HepG2 (cell line): ENCODE data around the gene NDRG2. TPM values are rescaled to one million over a fixed set of nuclear protein-coding genes. Genes with fewer than 3 reads are reported as not detected.

ENCODE experiments used
- ATAC-seq: fragments of 200-7000 bp; cut with Tn5 transposase; 3 replicates; pipeline ENCODE4 v1.9.1; 2020; ENCODE audit warnings: mild to moderate bottlenecking, moderate library complexity
- BruUV-seq: library from RNA; stranded (reverse); fragments of 400-500 nt; replicated peaks from 2 replicates; lab custom pipeline; 2021; lab: Mats Ljungman, UMichigan
- CTCF ChIA-PET: fragments of 300-600 bp; formaldehyde crosslinking; extraction: SDS; loops from one replicate; lab custom pipeline; 2021; ENCODE audit warnings: low total read pairs, inconsistent platforms, low intra/inter-chr PET ratio; lab: Yijun Ruan, JAX
- POLR2A ChIA-PET: fragments of 350-600 bp; sonication (Branson Sonifier 250); formaldehyde crosslinking; loops from one replicate; lab custom pipeline; 2020; ENCODE audit warnings: antibody characterized with exemption, inconsistent platforms; lab: Yijun Ruan, JAX
- DNase-seq: peaks from one replicate; pipeline ENCODE4 v3.0.0-alpha.2; 2015; ENCODE audit warnings: low spot score
- FAIRE-seq: peaks from 3 replicates; lab custom pipeline; 2011; peaks lifted over from hg19 to GRCh38; lab: Jason Lieb, UNC
- H2AFZ ChIP-seq: one replicate; pipeline ENCODE4 v1.6.1; 2011; ENCODE audit warnings: low read length, inconsistent platforms
- H3K27ac ChIP-seq: fragments of 300-600 bp; 3 replicates; pipeline ENCODE4 v1.8.0; 2011; ENCODE audit warnings: mixed run types, mild to moderate bottlenecking, mixed read lengths, low read length, inconsistent platforms; ENCODE audit not compliant: insufficient read depth; ENCODE audit errors: extremely low read length
- H3K27me3 ChIP-seq, 2 experiments: fragments of 200-600 bp in 1 of 2; 2 replicates in 1 of 2; 3 replicates in 1 of 2; pipeline versions ENCODE4 v1.6.0 to v1.8.0; 2011; ENCODE audit warnings: low read length in 2 of 2, mild to moderate bottlenecking in 2 of 2, moderate library complexity in 2 of 2, inconsistent platforms in 1 of 2; ENCODE audit not compliant: insufficient read depth in 2 of 2, control insufficient read depth in 1 of 2
- H3K36me3 ChIP-seq, 2 experiments: fragments of 200-600 bp in 1 of 2; replicated peaks in 1 of 2; 2 replicates in 1 of 2; 3 replicates in 1 of 2; pipeline versions ENCODE4 v1.5.1 to v1.8.0; 2011; ENCODE audit warnings: low read length in 2 of 2, inconsistent platforms in 1 of 2; ENCODE audit not compliant: insufficient read depth in 2 of 2, control insufficient read depth in 1 of 2
- H3K4me1 ChIP-seq: 2 replicates; pipeline ENCODE4 v1.5.1; 2012; ENCODE audit warnings: low read length, inconsistent platforms; ENCODE audit not compliant: insufficient read depth
- H3K4me2 ChIP-seq: 2 replicates; pipeline ENCODE4 v1.6.0; 2011; ENCODE audit warnings: low read depth, low read length, inconsistent platforms
- H3K4me3 ChIP-seq, 3 experiments: fragments of 200-600 bp in 1 of 3; sonication (generic), shearing (Covaris generic) in 1 of 3; replicated peaks in 1 of 3; 2 replicates each; pipeline ENCODE4 v1.5.1; 2011 to 2016; ENCODE audit warnings: low read length in 3 of 3, inconsistent platforms in 2 of 3, low read depth in 2 of 3, mild to moderate bottlenecking in 2 of 3, control low read depth in 1 of 3, mixed read lengths in 1 of 3; ENCODE audit not compliant: insufficient read depth in 1 of 3
- H3K79me2 ChIP-seq: one replicate; pipeline ENCODE4 v1.6.1; 2011; ENCODE audit warnings: low read length, inconsistent platforms; ENCODE audit not compliant: insufficient read depth
- H3K9ac ChIP-seq: 2 replicates; pipeline ENCODE4 v1.6.0; 2011; ENCODE audit warnings: mild to moderate bottlenecking, low read depth, low read length, inconsistent platforms; ENCODE audit not compliant: insufficient read depth
- H3K9me3 ChIP-seq: 2 replicates; pipeline ENCODE4 v1.5.1; 2012; ENCODE audit warnings: mild to moderate bottlenecking, low read length
- H4K20me1 ChIP-seq: 2 replicates; pipeline ENCODE4 v1.6.0; 2011; ENCODE audit warnings: inconsistent platforms, mild to moderate bottlenecking, low read length, moderate library complexity; ENCODE audit not compliant: insufficient read depth
- ATF7 ChIP-seq, 2 experiments: fragments of 450-650 bp in 1 of 2; sonication (generic) in 1 of 2; formaldehyde crosslinking in 1 of 2; IDR thresholded peaks; 2 replicates each; pipeline versions ENCODE4 v1.4.0 to v1.6.1; 2016 to 2020; ENCODE audit warnings: antibody characterized with exemption in 1 of 2, mild to moderate bottlenecking in 1 of 2, missing genetic modification reagents in 1 of 2
- NFATC3 ChIP-seq: sonication (generic); formaldehyde crosslinking; IDR thresholded peaks from 2 replicates; pipeline ENCODE4 v1.5.1; 2020; ENCODE audit warnings: mild to moderate bottlenecking, missing genetic modification reagents
- UBTF ChIP-seq: sonication (generic); formaldehyde crosslinking; IDR thresholded peaks from 2 replicates; pipeline ENCODE4 v1.4.0; 2020; ENCODE audit warnings: mild to moderate bottlenecking, missing genetic modification reagents
- ZNF350 ChIP-seq: sonication (generic); formaldehyde crosslinking; IDR thresholded peaks from 2 replicates; pipeline ENCODE4 v1.4.0; 2020; ENCODE audit warnings: mild to moderate bottlenecking, low read depth, missing genetic modification reagents, borderline replicate concordance
- ZNF546 ChIP-seq: sonication (generic); formaldehyde crosslinking; conservative IDR thresholded peaks from 2 replicates; pipeline ENCODE4 v1.8.1; 2023; ENCODE audit warnings: mild to moderate bottlenecking, missing genetic modification reagents
- ZNF619 ChIP-seq: sonication (generic); formaldehyde crosslinking; IDR thresholded peaks from 2 replicates; pipeline ENCODE4 v1.4.0; 2020; ENCODE audit warnings: mild to moderate bottlenecking, missing genetic modification reagents
- ZNF766 ChIP-seq: sonication (generic); formaldehyde crosslinking; IDR thresholded peaks from 2 replicates; pipeline ENCODE4 v1.5.0; 2020; ENCODE audit warnings: missing genetic modification reagents, borderline replicate concordance
- ZNF879 ChIP-seq: sonication (generic); formaldehyde crosslinking; IDR thresholded peaks from 2 replicates; pipeline ENCODE4 v1.8.1; 2023; ENCODE audit warnings: missing genetic modification reagents
- WGBS: methylation state at CpG from one replicate; pipeline ENCODE4 v1.1.6; 2017; ENCODE audit warnings: low lambda C conversion rate; 5-methylcytosine and 5-hydroxymethylcytosine counted together
- in situ Hi-C: cut with HindIII; loops from 2 replicates; pipeline ENCODE4 v1.10.0; 2017; ENCODE audit warnings: low pct_unique_long_range_greater_than_20kb; ENCODE audit not compliant: extremely low pct_ligation_motif_present
- intact Hi-C: fragments of 100-400 bp; cut with micrococcal nuclease; formaldehyde crosslinking; loops from one replicate; pipeline ENCODE4 v1.10.0; 2022; ENCODE audit not compliant: unreplicated experiment
- polyA plus RNA-seq, 8 experiments: library from polyadenylated mRNA; depleted of rRNA in 3 of 8; stranded (reverse) in 7 of 8; unstranded in 1 of 8; fragments of >200 nt; fragmentation: Illumina TruSeq in 4 of 8; extraction: Trizol in 4 of 8; gene quantifications; 2 replicates each; pipeline versions ENCODE4 v1.2.1 to v1.2.3, GENCODE V29; 2011 to 2016; ENCODE audit warnings: low read depth in 4 of 8, missing spikeins in 1 of 8, mixed read lengths in 1 of 8; ENCODE audit not compliant: insufficient read depth in 1 of 8
- total RNA-seq, 5 experiments: library from RNA; depleted of rRNA; stranded (reverse); fragments of >200 nt; fragmentation: Illumina TruSeq; extraction: Trizol; gene quantifications; 2 replicates each; pipeline ENCODE4 v1.2.3, GENCODE V29; 2016; ENCODE audit warnings: low read depth in 1 of 5
- TF ChIP-seq, protein P1 (sequence below): sonication (generic); formaldehyde crosslinking; IDR thresholded peaks from 2 replicates; pipeline ENCODE4 v1.5.1; 2020; ENCODE audit warnings: mild to moderate bottlenecking, missing genetic modification reagents, moderate library complexity
- TF ChIP-seq, protein P2 (sequence below): IDR thresholded peaks from 2 replicates; pipeline ENCODE4 v1.6.1; 2012; ENCODE audit warnings: inconsistent platforms
- TF ChIP-seq, protein P3 (sequence below): sonication (generic); formaldehyde crosslinking; conservative IDR thresholded peaks from 2 replicates; pipeline ENCODE4 v1.8.0; 2022; ENCODE audit warnings: mild to moderate bottlenecking, moderate library complexity, missing genetic modification reagents

The NDRG2 gene
- total and polyA plus RNA-seq, 2 of the 13 experiments (the other 11 are each of a cell fraction or from before 2014, with no cell fraction given), result 27.2 to 189 TPM

GRCh38 chr14:21042918-21043317 lies 18.1 kb upstream of the NDRG2 start:
- H3K9ac ChIP-seq, result no peak overlapping the region
- no TSS peak for BruUV-seq
- no peak overlapping the region for H3K4me2 ChIP-seq
- H3K27ac ChIP-seq, result no peak overlapping the region
- DNase-seq, result no peak
- H3K4me3 ChIP-seq, result no peak overlapping the region
- peaks cover 75% of the 10 kb centered on the region for H3K4me1 ChIP-seq
- in situ Hi-C loops (loop anchor here (5.0 kb wide), 1 partner anchor 186 kb away; no protein-coding TSS in a partner anchor), intact Hi-C loops (no loop called here)
- ATAC-seq, result no peak
- no peaks in the 10 kb centered on the region for H3K79me2 ChIP-seq
- no peak for FAIRE-seq
- H4K20me1 ChIP-seq, result no peaks in the 10 kb centered on the region
- TF ChIP-seq UBTF (CRISPR knock-in tag) (0 out of 2 replicates have a peak, but pooled peaks have one; percentile 12), ZNF350 (CRISPR knock-in tag) (0 out of 2 replicates have a peak, but pooled peaks have one; percentile 11), ZNF546 (0 out of 2 replicates have a peak, but pooled peaks have one; percentile 56), ZNF766 (no peak), ZNF879 (CRISPR knock-in tag) (no peak), ATF7 (IDR thresholded peaks at IDR 0.05) (0 out of 2 replicates have a peak, but pooled peaks have one; percentile 39), ATF7 (CRISPR knock-in tag; IDR thresholded peaks at IDR 0.05) (no peak), ZNF619 (CRISPR knock-in tag) (no peak), NFATC3 (CRISPR knock-in tag) (no peak)
- TF ChIP-seq, protein P1, sequence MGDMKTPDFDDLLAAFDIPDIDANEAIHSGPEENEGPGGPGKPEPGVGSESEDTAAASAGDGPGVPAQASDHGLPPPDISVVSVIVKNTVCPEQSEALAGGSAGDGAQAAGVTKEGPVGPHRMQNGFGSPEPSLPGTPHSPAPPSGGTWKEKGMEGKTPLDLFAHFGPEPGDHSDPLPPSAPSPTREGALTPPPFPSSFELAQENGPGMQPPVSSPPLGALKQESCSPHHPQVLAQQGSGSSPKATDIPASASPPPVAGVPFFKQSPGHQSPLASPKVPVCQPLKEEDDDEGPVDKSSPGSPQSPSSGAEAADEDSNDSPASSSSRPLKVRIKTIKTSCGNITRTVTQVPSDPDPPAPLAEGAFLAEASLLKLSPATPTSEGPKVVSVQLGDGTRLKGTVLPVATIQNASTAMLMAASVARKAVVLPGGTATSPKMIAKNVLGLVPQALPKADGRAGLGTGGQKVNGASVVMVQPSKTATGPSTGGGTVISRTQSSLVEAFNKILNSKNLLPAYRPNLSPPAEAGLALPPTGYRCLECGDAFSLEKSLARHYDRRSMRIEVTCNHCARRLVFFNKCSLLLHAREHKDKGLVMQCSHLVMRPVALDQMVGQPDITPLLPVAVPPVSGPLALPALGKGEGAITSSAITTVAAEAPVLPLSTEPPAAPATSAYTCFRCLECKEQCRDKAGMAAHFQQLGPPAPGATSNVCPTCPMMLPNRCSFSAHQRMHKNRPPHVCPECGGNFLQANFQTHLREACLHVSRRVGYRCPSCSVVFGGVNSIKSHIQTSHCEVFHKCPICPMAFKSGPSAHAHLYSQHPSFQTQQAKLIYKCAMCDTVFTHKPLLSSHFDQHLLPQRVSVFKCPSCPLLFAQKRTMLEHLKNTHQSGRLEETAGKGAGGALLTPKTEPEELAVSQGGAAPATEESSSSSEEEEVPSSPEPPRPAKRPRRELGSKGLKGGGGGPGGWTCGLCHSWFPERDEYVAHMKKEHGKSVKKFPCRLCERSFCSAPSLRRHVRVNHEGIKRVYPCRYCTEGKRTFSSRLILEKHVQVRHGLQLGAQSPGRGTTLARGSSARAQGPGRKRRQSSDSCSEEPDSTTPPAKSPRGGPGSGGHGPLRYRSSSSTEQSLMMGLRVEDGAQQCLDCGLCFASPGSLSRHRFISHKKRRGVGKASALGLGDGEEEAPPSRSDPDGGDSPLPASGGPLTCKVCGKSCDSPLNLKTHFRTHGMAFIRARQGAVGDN (CRISPR knock-in tag), result peak; percentile 63
- TF ChIP-seq, protein P2, sequence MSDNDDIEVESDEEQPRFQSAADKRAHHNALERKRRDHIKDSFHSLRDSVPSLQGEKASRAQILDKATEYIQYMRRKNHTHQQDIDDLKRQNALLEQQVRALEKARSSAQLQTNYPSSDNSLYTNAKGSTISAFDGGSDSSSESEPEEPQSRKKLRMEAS, result peak; percentile 28; the same call in 1 of the 2 replicates
- TF ChIP-seq, protein P3, sequence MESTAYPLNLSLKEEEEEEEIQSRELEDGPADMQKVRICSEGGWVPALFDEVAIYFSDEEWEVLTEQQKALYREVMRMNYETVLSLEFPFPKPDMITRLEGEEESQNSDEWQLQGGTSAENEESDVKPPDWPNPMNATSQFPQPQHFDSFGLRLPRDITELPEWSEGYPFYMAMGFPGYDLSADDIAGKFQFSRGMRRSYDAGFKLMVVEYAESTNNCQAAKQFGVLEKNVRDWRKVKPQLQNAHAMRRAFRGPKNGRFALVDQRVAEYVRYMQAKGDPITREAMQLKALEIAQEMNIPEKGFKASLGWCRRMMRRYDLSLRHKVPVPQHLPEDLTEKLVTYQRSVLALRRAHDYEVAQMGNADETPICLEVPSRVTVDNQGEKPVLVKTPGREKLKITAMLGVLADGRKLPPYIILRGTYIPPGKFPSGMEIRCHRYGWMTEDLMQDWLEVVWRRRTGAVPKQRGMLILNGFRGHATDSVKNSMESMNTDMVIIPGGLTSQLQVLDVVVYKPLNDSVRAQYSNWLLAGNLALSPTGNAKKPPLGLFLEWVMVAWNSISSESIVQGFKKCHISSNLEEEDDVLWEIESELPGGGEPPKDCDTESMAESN (CRISPR knock-in tag), result no peak
- WGBS, result 94% methylated on average over 8 of the region's 8 CpGs
- no peaks in the 10 kb centered on the region for H3K27me3 ChIP-seq
- H3K9me3 ChIP-seq, result no peaks in the 10 kb centered on the region
- ChIA-PET POLR2A (interaction anchor here (2.0 to 2.3 kb wide), 4 partner anchors 11 to 28 kb away, joined by 7 to 18 read pairs (median 10); partner anchors contain the start of genes ARHGEF40 and NDRG2), CTCF (interaction anchor here (2.2 kb wide), 1 partner anchor 28 kb away, joined by 8 read pairs; no protein-coding TSS in a partner anchor)
- H3K36me3 ChIP-seq, result no peaks in the 10 kb centered on the region
- no peak overlapping the region for H2AFZ ChIP-seq
